Glomerular endothelial cell (primary cell): ENCODE measurements around the gene SELENOO. TPM values are rescaled to one million over a fixed set of nuclear protein-coding genes. Genes with fewer than 3 reads are reported as not detected.
"Not testable (repeated sequence)": the region's sequence is repeated elsewhere in the genome, so short reads cannot be mapped to it uniquely, and the experiment has no call there.

Experiments
- DNase-seq: peaks from one replicate; pipeline ENCODE4 v3.0.0-alpha.2; 2011; ENCODE audit warnings: low read depth, low spot score; ENCODE audit errors: extremely low read depth
- total RNA-seq: library from RNA; depleted of rRNA; stranded (reverse); fragments of >200 nt; gene quantifications from 2 replicates; pipeline ENCODE4 v1.2.3, GENCODE V29; 2015

Gene SELENOO, protein sequence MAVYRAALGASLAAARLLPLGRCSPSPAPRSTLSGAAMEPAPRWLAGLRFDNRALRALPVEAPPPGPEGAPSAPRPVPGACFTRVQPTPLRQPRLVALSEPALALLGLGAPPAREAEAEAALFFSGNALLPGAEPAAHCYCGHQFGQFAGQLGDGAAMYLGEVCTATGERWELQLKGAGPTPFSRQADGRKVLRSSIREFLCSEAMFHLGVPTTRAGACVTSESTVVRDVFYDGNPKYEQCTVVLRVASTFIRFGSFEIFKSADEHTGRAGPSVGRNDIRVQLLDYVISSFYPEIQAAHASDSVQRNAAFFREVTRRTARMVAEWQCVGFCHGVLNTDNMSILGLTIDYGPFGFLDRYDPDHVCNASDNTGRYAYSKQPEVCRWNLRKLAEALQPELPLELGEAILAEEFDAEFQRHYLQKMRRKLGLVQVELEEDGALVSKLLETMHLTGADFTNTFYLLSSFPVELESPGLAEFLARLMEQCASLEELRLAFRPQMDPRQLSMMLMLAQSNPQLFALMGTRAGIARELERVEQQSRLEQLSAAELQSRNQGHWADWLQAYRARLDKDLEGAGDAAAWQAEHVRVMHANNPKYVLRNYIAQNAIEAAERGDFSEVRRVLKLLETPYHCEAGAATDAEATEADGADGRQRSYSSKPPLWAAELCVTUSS
- 26.2 and 29.3 TPM in 2 replicates for total RNA-seq

- no peak for DNase-seq
These were observed at the start of gene SELENOO for GRCh38 chr22:50200461-50201190. SELENOO (plus strand) TSS chr22:50201011; CDS start chr22:50201037, 26 bp downstream.

DNA sequence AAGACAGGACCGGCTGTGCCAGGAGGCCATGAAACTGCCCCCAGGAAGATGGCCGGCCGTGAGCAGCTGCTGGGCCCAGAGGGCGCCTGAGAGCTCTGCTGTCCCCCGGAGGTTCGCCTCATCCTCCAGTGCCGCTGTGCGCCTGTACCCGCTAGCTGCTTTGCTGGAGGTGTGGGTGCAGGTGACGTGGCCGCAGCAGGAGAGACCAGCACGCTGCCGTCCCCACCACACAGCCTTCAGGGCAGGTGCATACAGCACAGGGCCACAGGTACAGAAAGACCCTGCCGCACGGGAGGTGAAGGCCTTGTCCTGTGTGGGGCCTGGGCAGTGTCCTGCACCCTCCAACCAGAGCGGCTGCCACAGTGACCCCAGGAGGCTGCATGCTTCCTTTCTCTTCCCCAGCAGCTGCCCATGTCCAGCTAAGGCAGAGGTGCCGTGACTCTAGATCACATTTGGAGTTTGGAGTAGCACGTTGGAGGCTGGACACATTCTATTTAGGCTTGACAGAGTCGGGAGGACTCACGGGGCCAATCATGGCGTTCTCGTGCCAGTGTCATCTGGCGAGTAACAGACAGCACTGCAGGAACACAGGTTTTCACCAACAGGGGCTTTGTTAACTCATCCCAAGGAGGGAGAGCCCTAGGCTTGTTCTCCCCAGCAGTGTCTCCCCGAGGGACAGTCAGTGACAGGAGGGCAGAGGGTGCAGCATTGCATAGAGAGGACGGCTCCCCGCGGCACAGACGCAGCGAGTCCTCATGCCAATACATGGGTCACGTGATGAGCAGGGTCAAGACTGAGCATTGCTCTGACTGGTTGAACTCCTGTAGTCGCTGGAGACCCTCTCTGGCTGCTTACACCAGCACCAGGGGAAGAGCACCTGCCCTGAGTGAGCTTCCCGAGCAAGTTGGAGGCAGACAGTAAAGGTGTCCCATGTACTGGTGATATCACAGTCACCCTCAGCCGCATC, 49.0 kb upstream of the SELENOO start:
- no peak for DNase-seq

GRCh38 chr22:50153056-50153755, 47.6 kb upstream of the SELENOO start:
- DNase-seq: no peak

DNA sequence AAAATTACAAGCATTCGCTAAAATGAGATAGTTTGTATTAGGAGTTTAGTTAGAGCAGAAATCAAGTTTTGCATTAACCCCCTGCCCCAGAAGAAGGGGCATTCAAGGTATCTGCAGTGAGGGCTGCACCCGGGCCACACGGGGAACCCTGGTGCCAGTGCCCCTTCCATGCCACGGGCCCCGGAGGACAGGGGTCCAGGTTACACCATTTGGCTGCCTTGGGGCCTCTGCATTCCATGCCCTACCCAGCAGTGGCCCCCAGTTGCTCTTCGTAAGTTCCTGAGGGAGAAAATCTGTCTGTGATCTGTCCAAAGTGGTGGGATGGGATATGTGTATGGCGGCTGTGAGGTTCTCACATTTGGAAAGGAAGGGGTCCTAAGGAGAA, 47.1 kb upstream of the SELENOO start:
- DNase-seq: no peak

- no peak for DNase-seq
These were observed 43.0 kb upstream of the SELENOO start for GRCh38 chr22:50157709-50158375.

- no peak for DNase-seq
These were observed 39.9 kb upstream of the SELENOO start for GRCh38 chr22:50160947-50161346.

DNA sequence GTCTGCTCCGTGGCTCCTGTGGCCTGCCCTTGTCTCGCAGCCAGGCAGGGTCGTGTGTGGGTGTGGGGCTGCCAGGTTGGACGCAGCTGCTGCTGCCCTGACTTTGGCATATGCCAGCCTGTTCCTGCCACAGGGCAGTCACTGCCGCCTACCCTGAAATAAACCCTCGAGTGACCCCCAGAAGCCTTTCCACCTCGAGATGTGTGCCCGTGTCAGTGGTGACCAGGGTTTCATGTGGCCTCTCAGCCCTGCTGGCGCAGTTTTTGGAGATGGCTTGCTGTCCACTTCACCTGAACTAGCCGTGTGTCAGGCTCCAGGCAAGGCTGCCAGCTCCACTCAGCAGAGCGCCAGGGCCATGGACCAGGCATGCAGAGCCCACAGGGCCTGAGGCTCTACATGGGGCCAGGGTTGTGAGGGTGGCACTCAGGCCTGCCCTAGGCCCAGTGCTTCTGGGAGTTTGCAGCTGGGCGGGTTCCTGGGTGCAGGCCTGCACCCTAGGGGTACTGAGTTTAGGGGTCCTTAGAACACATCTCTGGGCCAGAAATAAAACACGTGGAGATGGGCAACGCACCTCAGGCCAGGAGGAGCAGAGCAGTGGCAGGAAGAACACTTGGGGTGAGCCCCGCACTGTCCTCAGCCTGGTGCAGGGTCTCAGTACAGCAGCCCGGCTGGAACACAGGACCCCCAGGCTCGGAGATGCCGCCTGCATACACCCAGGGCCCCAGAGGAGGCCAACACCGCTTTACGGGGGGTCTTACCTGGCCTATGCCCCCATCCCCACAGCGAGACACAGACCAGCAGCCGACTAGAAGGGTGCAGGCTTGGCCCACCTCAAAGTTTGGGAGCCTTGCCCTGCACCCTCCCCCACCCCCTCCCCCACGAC, 39.1 kb upstream of the SELENOO start:
- no peak for DNase-seq

DNA sequence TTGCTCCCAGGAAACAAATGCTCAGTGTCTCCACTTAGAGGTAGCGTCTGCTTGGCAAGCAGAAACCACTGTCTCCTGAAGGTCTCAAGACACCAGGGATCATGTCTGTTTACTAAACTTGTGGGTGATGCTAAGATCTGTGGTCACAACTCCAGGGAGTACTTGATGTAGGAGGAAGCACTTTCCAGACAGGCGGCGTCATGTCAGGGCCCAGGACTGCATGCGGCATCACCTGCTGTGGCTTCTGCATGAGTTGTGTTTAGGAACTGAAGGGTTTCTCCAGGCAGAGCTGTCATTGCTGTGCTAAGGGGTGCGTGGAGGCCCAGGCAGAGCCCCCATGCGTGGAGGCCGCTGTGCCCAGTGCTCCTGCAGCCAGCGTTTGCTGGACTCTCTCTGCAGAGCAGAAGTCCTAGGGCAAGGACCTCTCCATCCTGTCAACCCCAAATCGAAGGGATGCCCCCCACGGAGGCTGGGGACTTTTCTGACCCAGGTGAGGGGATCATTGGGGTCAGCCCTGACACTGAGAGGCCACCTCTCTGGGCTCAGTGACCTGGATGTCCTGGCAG, 38.3 kb upstream of the SELENOO start:
- DNase-seq: no peak

DNA sequence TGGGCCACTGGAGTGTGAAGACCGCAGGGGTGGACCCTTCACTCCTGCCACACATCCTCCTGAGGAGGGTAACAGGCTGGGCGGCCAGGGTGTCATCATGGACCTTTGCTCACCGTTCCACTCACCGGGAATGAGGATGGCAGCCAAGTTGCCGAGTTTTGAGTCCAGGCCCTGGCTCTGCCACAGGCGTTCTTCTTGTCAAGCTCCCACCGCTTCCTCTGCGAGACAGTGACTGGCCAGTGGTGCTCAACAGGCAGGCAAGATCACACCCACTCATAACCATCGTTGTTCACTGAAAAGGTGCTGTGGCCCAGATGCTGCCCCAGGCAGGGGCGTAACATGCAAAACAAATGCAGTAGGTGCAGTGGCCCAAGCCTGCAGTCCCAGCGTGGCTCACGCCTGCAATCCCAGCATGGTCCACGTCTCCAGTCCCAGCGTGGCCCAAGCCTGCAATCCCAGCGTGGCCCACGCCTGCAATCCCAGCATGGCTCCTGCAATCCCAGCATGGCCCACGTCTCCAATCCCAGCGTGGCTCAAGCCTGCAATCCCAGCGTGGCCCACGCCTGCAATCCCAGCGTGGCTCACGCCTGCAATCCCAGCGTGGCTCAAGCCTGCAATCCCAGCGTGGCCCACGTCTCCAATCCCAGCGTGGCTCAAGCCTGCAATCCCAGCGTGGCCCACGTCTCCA, 35.2 kb upstream of the SELENOO start:
- DNase-seq: no peak

DNA sequence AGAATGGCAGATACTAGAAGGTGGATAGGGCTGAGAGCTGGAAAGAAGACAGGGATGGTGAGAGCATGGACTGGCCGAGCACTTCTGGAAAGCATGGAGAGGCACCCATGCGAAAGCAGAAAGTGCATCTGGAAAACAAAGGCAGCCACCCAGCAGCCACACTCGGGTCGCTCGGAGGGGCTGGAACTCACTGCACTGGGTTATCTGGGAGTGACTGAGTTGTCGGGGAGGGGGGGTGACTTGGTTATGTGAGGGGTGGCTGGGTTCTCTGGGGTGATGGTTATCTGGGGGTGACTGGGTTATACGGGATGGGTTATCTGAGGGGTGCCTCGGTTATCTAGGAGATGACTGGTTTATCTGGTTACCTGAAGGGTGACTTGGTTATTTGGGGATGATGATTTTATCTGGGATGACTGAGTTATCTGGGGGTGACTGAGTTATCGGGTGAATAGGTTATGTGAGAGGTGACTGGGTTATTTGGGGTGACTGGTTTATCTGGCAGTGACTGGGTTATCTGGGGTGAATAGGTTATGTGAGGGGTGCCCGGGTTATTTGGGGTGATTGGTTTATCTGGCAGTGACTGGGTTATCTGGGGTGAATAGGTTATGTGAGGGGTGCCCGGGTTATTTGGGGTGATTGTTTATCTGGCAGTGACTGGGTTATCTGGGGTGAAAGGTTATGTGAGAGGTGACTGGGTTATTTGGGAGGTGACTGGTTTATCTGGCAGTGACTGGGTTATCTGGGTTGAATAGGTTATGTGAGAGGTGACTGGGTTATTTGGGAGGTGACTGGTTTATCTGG, 32.9 kb upstream of the SELENOO start:
- DNase-seq: no peak

DNA sequence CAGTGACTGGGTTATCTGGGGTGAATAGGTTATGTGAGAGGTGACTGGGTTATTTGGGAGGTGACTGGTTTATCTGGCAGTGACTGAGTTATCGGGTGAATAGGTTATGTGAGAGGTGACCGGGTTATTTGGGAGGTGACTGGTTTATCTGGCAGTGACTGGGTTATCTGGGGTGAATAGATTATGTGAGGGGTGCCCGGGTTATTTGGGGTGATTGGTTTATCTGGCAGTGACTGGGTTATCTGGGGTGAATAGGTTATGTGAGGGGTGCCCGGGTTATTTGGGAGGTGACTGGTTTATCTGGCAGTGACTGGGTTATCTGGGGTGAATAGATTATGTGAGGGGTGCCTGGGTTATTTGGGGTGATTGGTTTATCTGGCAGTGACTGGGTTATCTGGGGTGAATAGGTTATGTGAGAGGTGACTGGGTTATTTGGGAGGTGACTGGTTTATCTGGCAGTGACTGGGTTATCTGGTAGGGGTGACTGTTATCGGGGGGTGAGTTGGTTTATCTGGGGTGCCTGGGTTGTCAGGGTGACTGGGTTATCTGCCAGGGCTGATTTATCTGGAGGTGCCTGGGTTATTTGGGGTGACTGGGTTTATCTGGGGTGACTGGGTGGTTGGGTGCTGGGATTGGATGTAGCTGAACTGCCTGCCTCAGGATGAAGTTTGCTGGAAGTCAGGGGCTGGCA, 32.2 kb upstream of the SELENOO start:
- not testable (repeated sequence) for DNase-seq

DNA sequence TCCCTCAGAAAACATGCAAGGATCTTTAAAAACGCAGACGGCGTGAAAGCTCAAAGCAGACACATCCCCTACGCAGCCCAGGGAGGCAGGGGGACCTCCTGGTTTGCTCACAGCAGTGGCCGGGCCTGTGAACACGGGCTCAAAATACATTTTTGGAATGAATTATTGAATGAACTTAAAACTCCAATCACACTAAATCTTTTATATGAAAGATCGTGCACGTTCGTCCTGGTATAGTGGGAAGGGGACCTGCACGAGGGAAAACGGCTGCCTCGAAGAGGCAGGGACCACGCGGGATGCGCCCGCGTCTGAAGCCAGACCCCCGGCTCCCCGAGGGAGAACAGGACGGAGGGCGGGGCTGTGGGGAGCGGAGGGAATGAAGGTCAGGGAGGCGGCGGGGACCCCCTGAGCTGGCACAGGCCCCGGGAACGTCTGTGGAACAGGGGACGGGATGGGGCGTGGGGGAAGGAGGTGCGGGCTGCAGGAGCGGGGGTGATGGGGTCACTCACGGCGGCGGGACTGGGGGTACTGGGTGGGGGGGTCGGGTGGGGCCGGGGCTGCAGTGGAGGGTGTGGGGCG, 31.5 kb upstream of the SELENOO start:
- no peak for DNase-seq

GRCh38 chr22:50169774-50170341, 31.0 kb upstream of the SELENOO start:
- no peak for DNase-seq

- DNase-seq: no peak
These were observed 30.1 kb upstream of the SELENOO start, which contains the start of gene PANX2 for GRCh38 chr22:50170453-50171318. PANX2 (plus strand) TSS chr22:50170731; CDS start chr22:50170731, 0 bp downstream.
